ENCODE measurements around the gene AKAP12.
"Not testable (repeated sequence)": the region's sequence is repeated elsewhere in the genome, so short reads cannot be mapped to it uniquely, and the experiment has no call there.

The AKAP12 gene

DNA sequence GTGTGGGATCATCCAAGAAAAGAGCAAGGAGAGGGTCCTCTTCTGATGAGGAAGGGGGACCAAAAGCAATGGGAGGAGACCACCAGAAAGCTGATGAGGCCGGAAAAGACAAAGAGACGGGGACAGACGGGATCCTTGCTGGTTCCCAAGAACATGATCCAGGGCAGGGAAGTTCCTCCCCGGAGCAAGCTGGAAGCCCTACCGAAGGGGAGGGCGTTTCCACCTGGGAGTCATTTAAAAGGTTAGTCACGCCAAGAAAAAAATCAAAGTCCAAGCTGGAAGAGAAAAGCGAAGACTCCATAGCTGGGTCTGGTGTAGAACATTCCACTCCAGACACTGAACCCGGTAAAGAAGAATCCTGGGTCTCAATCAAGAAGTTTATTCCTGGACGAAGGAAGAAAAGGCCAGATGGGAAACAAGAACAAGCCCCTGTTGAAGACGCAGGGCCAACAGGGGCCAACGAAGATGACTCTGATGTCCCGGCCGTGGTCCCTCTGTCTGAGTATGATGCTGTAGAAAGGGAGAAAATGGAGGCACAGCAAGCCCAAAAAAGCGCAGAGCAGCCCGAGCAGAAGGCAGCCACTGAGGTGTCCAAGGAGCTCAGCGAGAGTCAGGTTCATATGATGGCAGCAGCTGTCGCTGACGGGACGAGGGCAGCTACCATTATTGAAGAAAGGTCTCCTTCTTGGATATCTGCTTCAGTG lies 110.8 kb downstream of the AKAP12 start:
- no peak for DNase-seq

DNA sequence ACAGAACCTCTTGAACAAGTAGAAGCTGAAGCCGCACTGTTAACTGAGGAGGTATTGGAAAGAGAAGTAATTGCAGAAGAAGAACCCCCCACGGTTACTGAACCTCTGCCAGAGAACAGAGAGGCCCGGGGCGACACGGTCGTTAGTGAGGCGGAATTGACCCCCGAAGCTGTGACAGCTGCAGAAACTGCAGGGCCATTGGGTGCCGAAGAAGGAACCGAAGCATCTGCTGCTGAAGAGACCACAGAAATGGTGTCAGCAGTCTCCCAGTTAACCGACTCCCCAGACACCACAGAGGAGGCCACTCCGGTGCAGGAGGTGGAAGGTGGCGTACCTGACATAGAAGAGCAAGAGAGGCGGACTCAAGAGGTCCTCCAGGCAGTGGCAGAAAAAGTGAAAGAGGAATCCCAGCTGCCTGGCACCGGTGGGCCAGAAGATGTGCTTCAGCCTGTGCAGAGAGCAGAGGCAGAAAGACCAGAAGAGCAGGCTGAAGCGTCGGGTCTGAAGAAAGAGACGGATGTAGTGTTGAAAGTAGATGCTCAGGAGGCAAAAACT lies 111.5 kb downstream of the AKAP12 start:
- DNase-seq, result no peak

DNA sequence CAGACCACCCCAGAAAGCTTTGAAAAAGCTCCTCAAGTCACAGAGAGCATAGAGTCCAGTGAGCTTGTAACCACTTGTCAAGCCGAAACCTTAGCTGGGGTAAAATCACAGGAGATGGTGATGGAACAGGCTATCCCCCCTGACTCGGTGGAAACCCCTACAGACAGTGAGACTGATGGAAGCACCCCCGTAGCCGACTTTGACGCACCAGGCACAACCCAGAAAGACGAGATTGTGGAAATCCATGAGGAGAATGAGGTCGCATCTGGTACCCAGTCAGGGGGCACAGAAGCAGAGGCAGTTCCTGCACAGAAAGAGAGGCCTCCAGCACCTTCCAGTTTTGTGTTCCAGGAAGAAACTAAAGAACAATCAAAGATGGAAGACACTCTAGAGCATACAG lies 112.0 kb downstream of the AKAP12 start:
- no peak for DNase-seq

DNA sequence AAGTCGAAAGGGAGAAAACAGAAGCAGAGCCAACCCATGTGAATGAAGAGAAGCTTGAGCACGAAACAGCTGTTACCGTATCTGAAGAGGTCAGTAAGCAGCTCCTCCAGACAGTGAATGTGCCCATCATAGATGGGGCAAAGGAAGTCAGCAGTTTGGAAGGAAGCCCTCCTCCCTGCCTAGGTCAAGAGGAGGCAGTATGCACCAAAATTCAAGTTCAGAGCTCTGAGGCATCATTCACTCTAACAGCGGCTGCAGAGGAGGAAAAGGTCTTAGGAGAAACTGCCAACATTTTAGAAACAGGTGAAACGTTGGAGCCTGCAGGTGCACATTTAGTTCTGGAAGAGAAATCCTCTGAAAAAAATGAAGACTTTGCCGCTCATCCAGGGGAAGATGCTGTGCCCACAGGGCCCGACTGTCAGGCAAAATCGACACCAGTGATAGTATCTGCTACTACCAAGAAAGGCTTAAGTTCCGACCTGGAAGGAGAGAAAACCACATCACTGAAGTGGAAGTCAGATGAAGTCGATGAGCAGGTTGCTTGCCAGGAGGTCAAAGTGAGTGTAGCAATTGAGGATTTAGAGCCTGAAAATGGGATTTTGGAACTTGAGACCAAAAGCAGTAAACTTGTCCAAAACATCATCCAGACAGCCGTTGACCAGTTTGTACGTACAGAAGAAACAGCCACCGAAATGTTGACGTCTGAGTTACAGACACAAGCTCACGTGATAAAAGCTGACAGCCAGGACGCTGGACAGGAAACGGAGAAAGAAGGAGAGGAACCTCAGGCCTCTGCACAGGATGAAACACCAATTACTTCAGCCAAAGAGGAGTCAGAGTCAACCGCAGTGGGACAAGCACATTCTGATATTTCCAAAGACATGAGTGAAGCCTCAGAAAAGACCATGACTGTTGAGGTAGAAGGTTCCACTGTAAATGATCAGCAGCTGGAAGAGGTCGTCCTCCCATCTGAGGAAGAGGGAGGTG lies 112.9 kb downstream of the AKAP12 start:
- DNase-seq, result no peak

DNA sequence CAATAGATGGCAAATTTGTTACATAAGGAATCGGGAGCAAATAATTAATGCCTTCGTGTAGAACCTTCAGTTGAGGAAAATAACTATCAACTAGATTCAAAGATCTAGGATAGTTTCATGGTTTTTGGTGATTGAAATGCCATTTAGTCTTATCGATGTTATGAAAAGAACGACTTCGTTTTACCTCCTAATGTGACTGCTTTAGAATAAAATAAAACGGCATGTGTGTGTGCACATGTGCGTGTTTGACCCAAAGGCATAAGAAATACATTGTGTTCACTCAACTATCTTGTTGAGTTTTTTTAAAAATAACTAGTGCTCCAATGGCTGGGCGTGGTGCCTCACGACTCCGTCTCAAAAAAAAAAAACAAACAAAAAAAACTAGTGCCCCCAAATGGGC lies 114.0 kb downstream of the AKAP12 start:
- no peak for DNase-seq

DNA sequence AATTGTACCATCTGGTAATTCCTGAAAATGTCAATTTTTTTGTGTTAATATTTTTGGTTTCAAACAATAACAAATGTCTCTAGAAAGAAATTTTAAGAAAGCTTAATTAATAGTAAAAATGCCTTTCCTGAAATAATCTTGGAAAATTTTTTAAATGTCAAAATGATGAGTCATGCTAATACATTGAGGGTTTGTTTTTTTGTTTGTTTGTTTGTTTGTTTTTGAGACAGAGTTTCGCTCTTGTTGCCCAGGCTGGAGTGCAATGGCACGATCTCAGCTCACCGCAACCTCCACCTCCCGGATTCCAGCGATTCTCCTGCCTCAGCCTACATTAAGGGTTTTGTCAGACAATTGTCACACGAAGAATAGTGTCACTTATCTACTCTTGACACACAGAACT lies 117.2 kb downstream of the AKAP12 start:
- not testable (repeated sequence) for DNase-seq

DNA sequence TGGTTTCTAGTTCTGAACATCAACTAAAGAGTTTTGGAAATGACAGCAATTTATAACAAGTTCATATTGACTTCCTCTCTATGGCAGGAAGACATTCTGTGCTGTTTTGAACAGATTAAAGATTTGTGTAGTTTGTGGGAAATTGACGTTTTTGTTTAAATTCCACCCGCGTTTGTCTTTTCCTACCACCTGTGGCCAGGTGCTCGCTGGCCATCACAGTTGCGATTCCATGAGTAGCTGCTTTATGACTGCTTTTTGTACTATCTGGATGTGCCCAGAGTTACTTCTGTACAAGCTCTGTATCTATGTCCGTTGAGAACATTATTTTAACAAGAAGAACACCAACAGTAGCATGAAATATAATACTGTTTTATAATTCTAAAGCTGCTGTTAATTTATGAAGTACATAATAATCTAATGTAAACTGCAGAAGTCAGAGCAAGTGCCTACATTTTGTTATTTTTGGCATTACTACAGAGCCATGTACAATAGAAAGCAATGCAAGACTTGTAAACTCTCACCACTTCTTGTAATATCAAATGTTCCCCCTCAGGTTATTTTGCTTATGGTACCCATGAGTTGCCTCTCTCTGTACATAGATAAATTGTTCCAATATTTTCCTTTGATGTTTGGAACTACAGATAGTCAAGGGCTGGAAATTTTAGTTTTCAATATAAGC lies 118.1 kb downstream of the AKAP12 start:
- DNase-seq, result no peak

DNA sequence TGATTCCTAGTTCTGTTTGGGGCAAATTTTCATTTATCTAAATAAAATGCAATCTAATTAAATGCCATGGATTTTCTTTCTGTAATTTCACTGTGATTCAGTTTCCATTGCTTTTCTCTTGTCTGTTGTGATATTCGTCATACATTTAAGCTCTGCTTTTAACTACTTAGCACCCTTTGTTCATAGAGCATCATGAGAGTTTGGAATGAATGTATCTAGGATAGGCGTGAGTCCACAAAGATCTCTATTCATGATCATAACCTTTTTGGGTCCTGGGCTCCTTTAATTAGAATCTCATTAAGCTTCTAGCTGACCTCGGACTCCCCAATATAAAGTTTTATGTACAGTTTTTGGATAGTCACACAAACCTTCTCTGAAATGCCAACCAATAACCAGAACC lies 118.7 kb downstream of the AKAP12 start:
- no peak for DNase-seq

DNA sequence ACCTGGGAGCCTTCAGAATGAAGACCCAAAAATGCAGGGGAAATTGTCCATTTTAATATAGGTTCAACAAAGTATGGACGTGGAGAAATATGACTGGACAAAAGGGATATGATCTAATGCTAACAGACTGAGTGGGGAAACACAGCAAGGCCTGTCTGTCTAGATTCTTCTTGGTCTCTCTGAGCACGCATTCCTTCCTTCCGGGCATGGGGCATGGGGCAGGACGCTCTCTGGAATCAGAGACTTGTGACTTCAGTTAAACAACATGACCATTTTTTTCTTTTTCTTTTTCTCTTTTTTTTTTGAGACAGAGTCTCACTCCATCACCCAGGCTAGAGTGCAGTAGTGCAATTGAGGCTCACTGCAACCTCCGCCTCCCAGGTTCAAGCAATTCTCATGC lies 119.7 kb downstream of the AKAP12 start:
- no peak for DNase-seq

DNA sequence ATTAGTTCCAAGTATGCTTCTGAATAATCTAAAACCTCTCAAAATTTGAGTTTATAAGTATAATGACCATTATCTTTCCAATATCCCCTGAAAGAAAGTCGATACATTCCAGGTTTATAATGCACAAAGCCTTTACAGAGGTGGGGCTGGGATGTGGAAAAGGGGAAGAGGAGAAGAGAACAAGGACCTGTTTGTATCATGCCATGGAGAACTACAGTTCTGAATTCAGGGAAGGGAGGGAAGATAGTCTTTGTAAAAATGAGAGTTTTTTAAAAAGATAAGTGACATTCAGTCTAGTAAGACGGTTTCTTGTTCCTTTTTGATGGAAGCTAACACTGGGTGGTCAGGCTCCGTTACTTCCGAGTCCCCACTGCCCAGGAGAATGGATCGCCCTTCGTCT lies 125.5 kb downstream of the AKAP12 start:
- no peak for DNase-seq

DNA sequence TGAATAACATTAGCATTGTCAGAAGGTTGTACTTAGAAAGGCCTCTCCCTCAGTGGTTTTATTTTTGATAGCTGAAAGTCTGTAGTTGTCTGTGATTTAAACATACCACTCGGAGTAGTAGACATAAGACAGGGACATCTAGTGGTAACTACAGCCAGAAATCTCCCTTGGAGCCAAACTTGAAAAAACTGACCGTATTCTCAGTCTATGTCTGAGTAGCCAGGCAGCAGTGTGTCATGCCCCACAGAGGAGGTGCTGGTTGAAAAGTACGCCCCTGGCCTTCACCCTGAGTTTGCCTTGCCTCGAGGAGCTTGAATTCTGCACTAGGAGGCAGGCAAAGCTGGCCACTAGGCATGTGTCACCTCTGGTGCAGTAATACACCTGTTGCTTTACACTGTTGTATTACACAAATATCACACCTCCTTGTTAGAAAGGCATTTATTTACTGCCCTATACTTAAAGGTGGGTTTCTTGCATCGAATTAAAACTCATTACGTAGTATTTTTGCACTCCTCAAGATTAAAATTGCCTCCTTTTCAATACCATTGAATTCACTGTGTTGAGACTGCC lies 130.8 kb downstream of the AKAP12 start:
- DNase-seq, result no peak

DNA sequence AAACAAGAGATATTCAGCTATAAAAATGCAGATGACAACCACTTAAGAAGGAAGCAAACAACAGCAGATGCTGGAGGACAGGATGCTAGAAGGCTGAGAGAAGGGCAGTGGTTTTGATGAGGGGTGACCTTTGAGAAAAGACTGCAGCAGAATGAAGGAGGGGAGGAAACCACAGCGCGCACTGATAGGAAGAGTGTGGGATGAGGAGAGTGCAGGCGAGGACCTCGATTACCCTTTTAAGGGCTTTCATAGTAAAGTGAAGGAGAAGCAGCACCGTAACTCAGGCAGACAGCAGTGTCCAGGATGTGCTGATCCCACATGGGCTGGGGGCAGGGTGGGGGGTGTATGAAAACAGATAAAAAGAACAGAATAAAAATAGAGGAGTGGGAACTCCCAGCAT lies 132.4 kb downstream of the AKAP12 start:
- DNase-seq, result no peak

DNA sequence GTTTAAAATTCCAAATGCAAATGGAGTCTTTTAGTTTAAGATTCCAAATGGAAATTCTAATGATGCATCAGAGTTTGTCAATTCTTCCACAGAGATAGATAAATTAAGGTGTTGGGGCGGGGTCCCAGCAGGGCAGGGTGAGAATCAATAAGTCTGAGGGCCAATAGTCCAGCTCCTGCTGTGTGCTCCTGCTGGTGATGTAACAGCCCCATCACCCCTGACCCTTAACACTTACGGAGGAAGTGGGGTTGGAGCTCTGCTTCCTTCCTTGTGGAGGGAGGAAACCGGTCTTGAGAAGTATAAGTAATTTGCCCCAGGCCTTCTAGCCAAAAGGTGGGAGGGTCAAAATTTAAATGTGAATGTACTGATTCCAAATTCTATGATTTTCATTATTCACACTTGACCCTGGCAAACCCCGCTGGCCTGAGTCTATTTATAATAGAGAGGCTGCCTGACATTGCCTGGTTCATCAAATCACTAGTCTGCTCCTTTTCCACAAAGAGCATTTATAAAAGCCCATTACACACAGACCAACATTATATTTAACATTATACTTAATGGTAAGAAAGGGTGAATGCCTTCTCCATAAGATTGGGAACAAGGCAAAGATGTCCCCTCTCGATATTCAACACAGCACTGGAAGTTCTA lies 134.4 kb downstream of the AKAP12 start:
- DNase-seq, result no peak

DNA sequence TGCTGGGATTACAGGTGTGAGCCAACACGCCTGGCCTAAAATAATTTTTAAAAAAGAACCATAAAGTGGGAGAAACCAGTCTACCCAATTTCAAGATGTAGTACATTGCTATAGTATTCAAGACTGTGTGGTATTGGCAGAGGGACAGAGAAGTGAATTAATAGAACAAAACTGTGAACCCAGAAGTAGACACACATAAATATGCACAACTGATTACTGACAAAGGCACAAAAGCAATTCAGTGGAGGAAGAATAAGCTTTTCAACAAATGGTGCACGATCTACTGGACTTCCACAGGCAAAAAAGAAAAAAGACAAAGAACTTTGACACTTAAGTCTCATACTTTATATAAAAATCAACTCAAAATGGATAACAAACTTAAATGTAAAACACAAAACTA lies 136.1 kb downstream of the AKAP12 start:
- no peak for DNase-seq

DNA sequence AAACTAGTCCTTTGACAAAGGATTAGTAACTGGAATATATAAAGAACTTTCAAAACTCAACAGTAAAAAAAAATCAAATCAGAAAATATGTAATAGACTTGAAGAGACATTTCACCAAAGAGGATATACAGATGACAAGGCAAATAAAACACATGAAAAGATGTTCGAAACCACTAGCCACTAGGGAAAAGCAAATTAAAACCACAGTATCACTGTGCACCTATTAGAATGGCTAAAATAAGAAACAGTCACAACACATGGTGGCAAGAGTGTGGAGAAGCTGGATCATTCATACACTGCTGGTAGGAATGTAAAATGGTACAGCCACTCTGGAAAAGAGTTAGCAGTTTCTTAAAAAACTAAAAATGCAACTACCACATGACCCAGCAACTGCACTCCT lies 136.7 kb downstream of the AKAP12 start:
- DNase-seq, result no peak

DNA sequence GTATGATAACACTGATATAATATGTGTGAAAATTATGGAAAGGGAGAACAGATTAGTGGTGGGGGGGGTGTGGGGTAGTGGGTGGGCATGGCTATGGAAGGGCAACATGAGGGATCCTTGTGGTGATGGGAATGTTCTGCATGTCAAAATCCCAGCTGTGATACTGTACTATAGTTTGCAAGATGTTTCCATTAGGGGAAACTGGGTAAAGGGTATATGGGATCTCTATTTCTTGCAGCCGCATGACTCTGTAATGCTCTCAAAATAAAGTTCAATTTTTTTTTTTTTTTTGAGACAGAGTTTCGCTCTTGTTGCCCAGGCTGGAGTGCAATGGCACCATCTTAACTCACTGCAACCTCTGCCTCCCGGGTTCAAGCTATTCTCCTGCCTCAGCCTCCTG lies 137.3 kb downstream of the AKAP12 start:
- no peak for DNase-seq

DNA sequence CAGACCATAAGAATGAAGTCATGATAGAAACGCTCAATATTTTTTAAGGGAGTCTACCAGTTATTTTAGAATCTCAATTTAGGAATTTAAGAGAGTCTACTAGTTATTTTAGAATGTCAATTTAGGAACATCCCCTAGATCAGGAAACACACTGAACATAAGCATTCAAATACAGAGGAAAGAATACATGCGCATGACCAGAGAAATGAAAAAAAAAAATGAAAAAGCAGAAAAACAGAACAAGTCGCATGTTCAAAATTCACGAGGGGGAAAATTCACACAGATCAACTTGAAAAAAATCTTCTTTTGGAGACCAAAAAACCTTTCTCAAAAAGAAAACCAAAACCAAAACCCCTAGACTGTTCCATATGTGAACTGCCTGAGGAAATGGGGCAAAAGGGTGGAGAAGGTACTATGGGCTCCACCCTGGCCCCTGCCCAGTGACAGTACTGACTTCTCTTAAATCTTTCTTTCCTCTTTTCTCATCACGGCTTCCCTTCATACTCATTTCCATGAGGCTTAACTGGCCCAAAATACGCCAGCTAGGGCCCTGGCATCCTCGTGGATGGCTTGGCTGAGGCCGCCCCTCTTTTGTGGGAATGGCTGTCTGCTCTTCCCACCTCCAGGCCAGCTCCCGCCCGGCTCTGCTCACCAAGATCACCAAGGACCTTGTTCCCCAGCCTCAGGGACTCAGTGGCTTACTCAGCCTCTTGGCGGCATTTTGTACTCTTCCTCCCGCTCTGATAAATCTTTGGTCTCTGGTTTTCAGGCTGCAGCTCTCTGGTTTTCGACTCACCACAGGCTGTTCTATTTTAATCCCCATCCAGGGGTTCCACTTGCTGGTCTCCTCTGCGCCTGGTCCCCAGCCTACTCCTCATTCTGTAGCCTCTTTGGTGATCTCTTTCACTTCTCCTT lies 140.4 kb downstream of the AKAP12 start:
- no peak for DNase-seq

DNA sequence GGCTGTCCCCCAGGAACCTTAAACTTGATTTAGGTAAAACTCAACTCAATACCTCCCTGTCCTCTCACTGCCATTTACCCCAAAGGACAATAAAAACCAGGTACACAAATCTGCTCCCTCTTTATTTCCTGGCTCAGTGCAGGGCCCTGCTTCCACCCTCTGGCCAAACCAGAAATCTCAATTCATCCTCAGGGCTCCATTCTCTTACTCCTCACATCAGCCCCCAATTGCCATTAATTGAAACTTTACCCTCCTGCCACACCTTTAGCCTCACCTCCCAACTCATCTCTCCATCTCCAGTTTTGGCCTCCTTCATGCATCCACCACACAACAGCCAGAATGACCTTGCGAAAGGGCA lies 141.1 kb downstream of the AKAP12 start:
- no peak for DNase-seq

DNA sequence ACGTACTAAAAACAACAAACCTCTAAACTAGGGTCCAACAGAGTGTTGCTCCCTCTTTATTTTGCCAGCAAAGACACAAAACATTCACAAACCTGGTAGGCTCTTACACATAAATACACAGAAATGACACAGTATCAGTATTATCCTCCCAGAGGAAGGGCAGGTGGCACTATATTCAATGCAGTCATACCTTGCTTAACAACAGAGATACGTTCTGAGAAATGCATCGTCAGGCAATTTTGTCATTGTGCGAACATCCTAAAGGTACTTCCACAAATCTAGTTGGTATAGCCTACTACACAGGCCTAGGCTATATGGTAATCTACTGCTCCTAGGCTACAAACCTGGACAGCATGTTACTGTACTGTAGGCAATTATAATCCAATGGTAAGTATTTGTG lies 142.0 kb downstream of the AKAP12 start:
- no peak for DNase-seq

DNA sequence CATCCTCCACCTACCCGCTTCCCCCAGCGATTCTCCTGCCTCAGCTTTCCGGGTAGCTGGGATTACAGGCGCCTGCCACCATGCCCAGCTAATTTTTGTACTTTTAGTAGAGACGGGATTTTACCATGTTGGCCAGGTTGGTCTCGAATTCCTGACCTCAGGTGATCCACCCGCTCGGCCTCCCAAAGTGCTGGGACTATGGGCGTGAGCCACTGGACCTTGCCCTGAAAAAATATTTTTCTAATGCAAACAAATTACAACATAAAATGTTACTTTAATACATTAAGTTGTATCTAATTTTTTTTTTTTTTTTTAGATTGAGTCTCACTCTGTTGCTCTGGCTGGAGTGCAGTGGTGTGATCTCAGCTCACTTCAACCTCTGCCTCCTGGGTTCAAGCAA lies 142.9 kb downstream of the AKAP12 start:
- not testable (repeated sequence) for DNase-seq

DNA sequence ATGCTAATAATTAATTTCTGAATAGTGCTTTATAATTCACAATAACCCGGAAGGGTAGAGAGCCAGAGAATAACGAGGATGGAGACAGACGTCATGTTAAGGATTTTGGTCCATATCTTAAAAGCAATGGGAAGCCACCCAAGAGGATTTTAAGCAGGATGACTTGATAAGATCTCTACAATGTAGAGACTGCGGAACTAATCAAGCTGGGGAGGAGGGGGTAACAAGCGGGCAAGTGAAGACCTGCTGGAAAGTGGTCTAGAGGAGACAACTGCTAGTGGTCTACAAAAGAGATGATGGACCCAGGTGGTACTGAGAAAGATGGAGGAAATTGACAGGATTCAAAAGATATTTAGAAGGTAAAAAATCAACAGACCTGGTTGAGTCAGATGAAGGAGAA lies 144.4 kb downstream of the AKAP12 start:
- DNase-seq, result no peak

Measured in SHP77 treated with DMSO at 0.1 percent for 48 hours (cell line).